Cardiac muscle cell (in vitro differentiated cells and primary cell): ENCODE results near the gene MAPT. TPM values are rescaled to one million over a fixed set of nuclear protein-coding genes. Genes with fewer than 3 reads are reported as not detected.
"Not testable (repeated sequence)": the region's sequence is repeated elsewhere in the genome, so short reads cannot be mapped to it uniquely, and the experiment has no call there.

Experiments used
- DNase-seq, 2 donors: peaks; one replicate each; pipeline versions ENCODE4 v3.0.0 to v3.0.0-alpha.2; 2010 to 2017; ENCODE audit warnings: low read depth in 1 of 2, low spot score in 1 of 2
- H3K27ac ChIP-seq: fragments of 200-600 bp; sonication (generic); 2 replicates; pipeline ENCODE4 v1.5.1; 2016
- H3K27me3 ChIP-seq: fragments of 200-600 bp; sonication (generic); 2 replicates; pipeline ENCODE4 v1.6.0; 2016; ENCODE audit warnings: control low read depth
- H3K36me3 ChIP-seq: fragments of 200-600 bp; sonication (generic); 2 replicates; pipeline ENCODE4 v1.5.1; 2016; ENCODE audit warnings: control low read depth
- H3K4me1 ChIP-seq: fragments of 200-600 bp; sonication (generic); 2 replicates; pipeline ENCODE4 v1.8.1; 2017; ENCODE audit warnings: low read depth, mild to moderate bottlenecking, mixed run types
- H3K4me3 ChIP-seq: fragments of 200-600 bp; sonication (generic); 2 replicates; pipeline ENCODE4 v1.5.1; 2016; ENCODE audit warnings: mild to moderate bottlenecking
- H3K9me3 ChIP-seq: fragments of 200-600 bp; sonication (generic); 2 replicates; pipeline ENCODE4 v1.5.1; 2017; ENCODE audit warnings: low read depth, mild to moderate bottlenecking, control low read depth
- CTCF ChIP-seq: IDR thresholded peaks from 2 replicates; pipeline ENCODE4 v1.5.1; 2012; ENCODE audit warnings: low read depth, mild to moderate bottlenecking, low read length
- polyA plus RNA-seq: library from polyadenylated mRNA; unstranded; fragments of >200 nt; fragmentation: Nextera tagmentation; extraction: Ambion mirVana; gene quantifications from 2 replicates; pipeline ENCODE4 v1.2.1, GENCODE V29; 2016
- total RNA-seq: library from RNA; depleted of rRNA; stranded (reverse); fragments of >200 nt; gene quantifications from 2 replicates; pipeline ENCODE4 v1.2.3, GENCODE V29; 2016

Gene MAPT
- total and polyA plus RNA-seq, 2 experiments from 2014 or later, result 1.3 to 1.9 TPM

- H3K36me3 ChIP-seq, result no peaks in the 10 kb centered on the region
- no peak overlapping the region for H3K27ac ChIP-seq
- no peaks in the 10 kb centered on the region for H3K27me3 ChIP-seq
- no peak for TF ChIP-seq CTCF
- DNase-seq, result no peak
- no peak overlapping the region for H3K4me3 ChIP-seq
- no peaks in the 10 kb centered on the region for H3K4me1 ChIP-seq
- H3K9me3 ChIP-seq, result no peaks in the 10 kb centered on the region
These were observed 40.1 kb upstream of the MAPT start for GRCh38 chr17:45854209-45854608.

- Histone ChIP-seq H3K9me3 (no peaks in the 10 kb centered on the region), H3K36me3 (no peaks in the 10 kb centered on the region), H3K27ac (no peak overlapping the region), H3K4me1 (no peaks in the 10 kb centered on the region), H3K4me3 (no peak overlapping the region), H3K27me3 (no peaks in the 10 kb centered on the region)
- DNase-seq, result no peak
- TF ChIP-seq CTCF, result no peak
These were observed 38.5 kb upstream of the MAPT start for GRCh38 chr17:45855691-45856336.

DNA sequence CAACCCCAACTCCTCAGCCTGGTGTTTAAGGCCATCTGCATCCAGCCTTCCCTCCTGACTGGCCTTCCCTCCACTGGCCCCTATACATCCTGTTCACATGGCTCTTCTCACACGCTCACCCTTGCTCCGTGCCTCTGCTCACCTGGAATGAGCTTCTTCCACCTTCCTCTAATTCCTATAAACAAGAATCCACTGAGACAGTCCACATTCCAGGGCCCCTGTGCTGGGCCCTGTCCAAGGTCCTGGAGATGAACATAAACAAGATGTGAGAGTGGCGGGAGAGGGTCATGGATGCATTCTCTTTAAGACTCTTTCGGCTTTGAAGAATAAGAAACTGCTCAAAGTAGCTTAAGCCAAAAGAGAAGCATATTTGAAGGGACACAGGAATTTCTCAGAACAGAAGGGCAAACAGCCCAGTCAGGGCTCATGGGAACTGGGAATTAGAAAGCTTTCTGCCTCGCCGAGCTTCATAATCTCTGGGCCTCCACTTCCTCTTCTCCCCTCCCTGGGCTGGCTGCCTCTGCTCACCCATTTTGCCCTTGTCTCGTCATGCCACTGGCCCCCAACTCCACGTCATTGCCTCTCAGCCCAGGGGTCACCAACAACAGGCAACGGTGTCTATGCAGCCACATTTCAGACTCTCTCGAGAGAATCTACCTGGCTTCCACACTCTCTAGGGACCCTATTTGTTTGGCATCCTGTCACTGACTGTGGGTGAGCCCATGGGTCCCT, 36.2 kb upstream of the MAPT start:
- Histone ChIP-seq H3K36me3 (no peaks in the 10 kb centered on the region), H3K9me3 (no peaks in the 10 kb centered on the region), H3K27me3 (no peaks in the 10 kb centered on the region), H3K4me3 (no peak overlapping the region), H3K27ac (no peak overlapping the region), H3K4me1 (no peaks in the 10 kb centered on the region)
- peak; percentile 59 to 85 for DNase-seq
- TF ChIP-seq CTCF, result no peak

DNA sequence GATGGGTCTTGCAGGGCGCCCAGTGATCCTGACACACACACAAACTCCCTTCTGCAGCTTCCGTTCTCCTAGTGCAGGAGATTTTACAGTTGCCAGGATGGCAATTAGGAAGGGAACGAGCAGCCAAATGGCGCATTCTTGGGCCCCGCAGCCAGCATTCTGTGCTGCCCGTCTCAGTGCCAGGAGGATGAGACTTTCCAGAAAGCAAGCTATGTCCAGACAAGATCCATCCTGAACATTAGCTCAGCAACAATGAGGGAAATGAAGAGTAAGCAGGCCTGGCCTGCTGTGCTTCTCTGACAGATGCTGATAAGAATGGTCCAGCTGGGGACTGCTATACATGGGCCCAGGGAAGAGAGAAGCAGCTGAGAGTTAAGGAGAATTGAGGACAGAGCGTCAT, 33.2 kb upstream of the MAPT start:
- Histone ChIP-seq H3K9me3 (no peaks in the 10 kb centered on the region), H3K27ac (no peak overlapping the region), H3K4me1 (no peaks in the 10 kb centered on the region), H3K36me3 (no peaks in the 10 kb centered on the region), H3K27me3 (no peaks in the 10 kb centered on the region), H3K4me3 (no peak overlapping the region)
- DNase-seq, result no peak
- TF ChIP-seq CTCF, result no peak

DNA sequence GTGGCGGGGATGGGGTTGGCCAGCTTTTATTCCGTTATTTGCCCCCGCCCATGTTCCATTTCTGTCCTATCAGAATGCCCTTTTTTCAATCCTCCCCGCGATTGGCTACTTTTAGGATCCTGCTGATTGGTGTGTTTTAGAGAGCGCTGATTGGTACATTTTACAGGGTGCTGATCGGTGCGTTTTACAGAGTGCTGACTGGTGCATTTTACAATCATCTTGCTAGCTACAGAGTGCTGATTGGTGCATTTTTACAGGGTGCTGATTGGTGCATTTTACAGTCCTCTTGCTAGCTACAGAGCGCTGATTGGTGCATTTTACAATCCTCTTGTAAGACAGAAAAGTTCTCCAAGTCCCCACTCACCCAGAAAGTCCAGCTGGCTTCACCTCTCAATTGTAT, 32.2 kb upstream of the MAPT start:
- not testable (repeated sequence) for DNase-seq, H3K4me3 ChIP-seq, H3K4me1 ChIP-seq, H3K36me3 ChIP-seq, H3K27me3 ChIP-seq, H3K9me3 ChIP-seq, H3K27ac ChIP-seq

- Histone ChIP-seq H3K4me1 (no peaks in the 10 kb centered on the region), H3K27me3 (no peaks in the 10 kb centered on the region), H3K4me3 (no peak overlapping the region), H3K9me3 (no peaks in the 10 kb centered on the region), H3K27ac (no peak overlapping the region), H3K36me3 (no peaks in the 10 kb centered on the region)
- DNase-seq, result no peak
- no peak for TF ChIP-seq CTCF
These were observed 30.3 kb upstream of the MAPT start for GRCh38 chr17:45863857-45864654.
